GM19455 (cell line): Measurements from ENCODE around the gene NAP1L4.

Experiments
- ATAC-seq: cut with Tn5 transposase; IDR thresholded peaks from one replicate; pipeline ENCODE4 v1.9.1; 2021; ENCODE audit not compliant: unreplicated experiment

The NAP1L4 gene, protein sequence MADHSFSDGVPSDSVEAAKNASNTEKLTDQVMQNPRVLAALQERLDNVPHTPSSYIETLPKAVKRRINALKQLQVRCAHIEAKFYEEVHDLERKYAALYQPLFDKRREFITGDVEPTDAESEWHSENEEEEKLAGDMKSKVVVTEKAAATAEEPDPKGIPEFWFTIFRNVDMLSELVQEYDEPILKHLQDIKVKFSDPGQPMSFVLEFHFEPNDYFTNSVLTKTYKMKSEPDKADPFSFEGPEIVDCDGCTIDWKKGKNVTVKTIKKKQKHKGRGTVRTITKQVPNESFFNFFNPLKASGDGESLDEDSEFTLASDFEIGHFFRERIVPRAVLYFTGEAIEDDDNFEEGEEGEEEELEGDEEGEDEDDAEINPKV

DNA sequence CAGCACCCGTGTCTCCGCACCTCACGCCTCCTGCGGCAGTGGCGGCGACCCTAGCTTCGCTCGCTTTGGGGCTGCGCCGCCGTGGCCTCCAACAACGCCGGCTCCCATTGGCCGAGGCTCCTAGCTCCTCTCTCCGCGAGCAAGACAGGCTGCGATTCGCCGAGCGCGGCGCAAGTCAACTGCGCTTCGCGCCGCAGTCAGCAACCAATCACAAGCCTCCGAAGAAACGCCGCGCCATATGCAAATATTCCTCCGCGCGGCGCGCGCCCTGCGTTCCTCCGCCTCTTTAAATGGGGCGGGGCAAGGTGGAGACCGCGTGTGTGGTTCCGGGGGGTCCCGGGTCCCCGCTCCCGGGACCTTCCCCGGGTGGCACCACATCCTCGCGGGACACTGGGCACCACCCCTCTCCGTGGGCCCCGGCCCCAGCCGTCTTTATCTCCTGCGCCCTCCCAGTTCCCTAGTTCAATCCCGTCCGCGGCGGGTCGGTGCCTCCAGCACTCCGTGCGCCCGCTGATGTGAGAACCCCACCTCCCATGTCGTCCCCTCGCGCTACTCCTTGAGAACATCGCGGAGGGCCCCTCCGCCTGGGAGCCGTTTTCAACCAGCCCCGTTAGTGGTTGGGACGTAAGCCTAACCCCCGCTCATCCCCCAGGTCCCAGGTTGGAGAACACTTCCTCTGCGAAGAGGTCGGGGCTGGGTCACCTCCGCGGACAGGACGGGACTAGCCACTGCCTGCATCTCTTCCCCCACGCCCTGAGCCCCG is at the start of gene NAP1L4:
TSS of gene NAP1L4 (minus strand) at position 96 of the 763 bp plus-strand sequence. CDS start 13,109 bp downstream, outside the sequence.
- peak; percentile 84 for ATAC-seq

DNA sequence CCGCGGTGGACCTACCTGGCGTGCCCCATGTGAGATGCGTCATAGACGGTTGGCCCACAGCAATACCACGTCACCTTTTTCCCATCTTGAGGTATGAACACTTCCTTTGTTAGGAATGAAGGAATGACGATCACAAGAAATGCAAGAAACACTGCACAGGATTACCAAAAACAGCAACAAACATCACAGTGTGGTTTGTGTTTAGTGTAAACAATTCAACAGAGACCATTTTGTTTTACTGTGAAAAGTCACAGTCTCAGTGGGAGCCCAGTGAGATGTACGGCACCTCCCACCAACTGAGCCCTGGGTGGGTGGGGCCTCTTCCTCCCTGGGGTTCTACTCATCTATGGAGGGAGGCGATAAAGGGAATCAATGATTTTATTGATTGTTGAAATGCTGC is 48.8 kb upstream of the NAP1L4 start:
- no peak for ATAC-seq

DNA sequence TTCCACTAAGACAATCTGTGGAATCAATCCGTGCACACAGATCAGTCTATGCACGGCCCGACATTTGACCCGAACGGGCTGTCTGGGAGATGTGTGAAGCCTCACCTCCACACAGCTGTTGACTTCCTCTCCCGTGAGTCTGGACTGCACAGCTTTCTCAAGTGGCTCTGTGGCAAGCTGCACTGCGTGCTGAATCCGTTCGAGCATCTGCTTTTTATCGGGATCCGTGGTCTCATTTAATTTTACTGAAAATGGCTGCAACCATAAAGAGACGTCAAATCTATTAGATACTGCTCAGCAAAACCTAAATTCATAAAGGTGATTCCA is 45.8 kb upstream of the NAP1L4 start:
- ATAC-seq: no peak

DNA sequence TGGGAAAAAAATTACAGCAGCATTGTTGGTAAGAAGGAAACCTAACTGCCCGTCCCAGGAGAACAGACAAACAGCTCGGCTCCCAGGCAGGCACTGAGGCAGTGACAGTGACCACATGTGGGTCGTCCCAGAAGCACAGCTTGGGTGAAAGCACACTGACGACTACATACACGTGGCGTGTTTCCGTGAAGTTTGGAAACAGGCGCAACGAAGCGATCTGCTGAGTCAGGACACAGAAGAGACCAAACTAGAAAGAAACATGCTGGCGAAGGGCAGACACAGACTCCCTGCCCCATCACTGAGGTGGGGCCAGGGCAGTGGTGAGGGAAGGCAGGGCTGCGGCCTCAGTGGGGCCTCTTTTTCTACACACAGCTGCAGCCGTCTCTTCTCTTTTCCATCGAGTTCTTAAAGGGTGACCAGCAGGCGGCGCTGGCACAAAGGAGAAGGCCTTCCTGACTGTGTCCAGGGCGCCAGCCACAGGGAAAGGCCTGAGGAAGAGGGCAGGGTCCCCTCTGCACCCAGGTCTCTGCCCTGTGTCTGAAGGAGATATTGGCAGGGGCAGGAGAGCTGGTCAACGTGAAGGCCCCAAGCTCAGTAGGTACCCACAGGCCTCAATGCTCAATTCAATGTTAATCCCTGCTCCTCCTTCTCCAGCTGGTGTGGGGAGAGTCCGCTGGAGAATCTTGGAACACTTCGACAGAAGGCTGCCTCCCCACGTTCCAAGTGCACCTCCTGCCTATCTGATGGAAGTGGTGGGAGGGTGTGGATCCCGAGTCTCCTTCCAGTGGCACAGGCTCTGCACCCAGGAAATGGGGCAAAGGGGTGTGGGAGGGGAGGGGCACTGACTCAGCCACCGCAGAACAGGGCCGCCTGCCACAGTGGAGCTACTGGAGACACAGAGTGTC is 45.2 kb upstream of the NAP1L4 start:
- ATAC-seq: no peak

DNA sequence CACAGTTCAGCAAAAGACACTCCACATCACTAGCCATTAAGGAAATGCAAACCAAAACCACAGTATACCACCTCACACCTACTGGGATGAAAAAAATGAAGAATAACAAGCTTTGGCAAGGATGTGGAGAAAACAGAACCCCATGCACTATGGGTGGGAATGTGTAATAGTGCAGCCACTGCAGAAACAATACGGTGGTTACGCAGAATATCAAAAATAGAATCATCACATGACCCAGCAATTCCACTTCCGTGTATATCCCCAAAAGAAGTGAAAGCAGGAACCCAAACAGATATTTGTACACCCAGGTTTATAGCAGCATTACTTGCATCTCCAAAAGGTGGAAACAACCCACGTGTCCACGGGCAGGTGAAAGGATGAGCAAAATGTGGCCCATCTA is 44.3 kb upstream of the NAP1L4 start:
- no peak for ATAC-seq

DNA sequence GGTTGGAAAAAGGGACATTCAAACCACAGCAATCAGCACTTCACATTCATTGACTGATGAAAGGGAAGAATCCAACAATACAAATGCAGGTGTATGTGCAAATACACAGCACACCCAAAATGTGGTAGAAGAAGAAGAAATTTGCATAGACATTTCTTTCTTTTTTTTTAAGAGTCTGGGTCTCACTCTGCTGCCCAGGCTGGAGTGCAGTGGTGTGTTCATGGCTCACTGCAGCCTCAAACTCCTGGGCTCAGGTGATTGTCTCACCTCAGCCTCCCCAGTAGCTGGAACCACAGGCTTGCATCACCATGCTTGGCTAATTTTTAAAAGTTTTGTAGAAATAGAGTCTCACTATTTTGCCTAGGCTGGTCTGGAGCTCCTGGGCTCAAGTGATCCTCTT is 43.2 kb upstream of the NAP1L4 start:
- no peak for ATAC-seq

DNA sequence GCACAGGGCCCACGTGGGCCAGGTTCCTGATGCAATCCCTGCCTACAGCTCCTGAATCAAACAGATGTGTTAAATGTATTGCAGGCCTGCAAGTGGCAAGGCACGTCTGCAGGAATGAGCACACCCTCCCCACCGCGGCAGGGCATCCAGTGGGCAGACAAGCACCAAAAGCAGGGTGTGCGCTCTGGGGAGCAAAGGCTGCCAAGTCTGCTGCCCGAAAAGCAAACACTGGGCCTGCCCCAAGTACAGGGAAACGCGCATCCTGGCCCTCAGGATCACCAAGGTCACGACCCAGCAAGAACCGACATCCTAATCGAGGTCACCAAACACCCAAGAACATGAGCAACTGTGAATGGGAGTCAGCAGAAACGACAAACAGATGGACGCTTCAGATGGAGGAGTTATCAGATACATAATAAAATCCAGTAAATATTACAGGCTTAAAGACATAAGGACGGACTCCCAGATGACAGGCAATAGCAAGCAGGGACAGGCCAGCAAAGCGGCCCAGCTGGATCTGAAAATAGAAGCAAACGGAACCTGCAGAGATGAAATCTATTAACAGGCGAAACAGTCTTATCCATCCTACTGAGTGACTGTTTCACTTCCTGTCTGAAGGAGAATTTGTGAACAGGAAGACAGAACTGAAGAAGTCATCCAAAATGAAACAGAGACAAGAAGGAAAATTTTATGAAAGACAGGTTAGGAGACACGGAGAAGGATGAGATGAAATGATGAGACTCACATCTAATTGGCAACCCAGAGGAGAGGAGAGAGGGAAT is 38.4 kb upstream of the NAP1L4 start:
- ATAC-seq: no peak

DNA sequence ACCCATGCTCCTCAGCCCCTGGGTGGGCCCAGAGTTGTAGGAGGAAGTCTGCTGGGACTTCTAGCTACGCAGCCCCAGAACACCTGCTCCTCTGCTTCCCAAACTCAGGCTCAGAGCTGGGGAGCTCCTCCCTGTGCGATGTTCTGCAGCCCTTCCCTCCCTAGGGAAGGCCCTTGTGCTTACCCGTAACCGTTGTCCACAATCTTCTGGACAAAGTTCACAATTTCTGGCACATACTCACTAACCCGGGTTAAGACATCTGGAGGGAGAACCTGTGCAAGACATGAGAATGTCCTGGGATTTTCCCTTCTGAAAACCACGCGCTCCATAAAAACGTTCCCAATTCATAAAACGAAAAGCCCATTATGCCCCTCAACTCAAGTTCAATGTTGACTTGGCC is 36.7 kb upstream of the NAP1L4 start:
- ATAC-seq: no peak

DNA sequence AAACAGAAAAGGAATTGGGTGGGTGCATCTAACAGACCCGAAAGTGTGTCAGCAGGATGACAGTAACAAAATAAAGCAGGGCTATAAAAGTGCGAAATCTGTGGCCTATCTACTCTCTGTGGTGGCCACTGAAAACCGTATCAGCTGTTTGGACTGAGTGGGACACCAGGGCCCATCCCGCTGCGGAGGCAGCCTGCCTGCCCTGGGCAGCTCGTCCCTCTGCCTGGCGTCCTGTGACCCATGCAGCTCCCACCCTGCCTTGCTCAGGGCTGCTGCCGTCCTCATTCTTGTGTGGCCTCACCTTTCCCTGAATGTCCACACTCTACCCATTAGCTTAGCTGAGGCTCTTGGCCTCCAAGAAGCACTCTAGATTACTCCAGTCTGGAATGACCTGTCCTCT is 34.7 kb upstream of the NAP1L4 start:
- no peak for ATAC-seq

DNA sequence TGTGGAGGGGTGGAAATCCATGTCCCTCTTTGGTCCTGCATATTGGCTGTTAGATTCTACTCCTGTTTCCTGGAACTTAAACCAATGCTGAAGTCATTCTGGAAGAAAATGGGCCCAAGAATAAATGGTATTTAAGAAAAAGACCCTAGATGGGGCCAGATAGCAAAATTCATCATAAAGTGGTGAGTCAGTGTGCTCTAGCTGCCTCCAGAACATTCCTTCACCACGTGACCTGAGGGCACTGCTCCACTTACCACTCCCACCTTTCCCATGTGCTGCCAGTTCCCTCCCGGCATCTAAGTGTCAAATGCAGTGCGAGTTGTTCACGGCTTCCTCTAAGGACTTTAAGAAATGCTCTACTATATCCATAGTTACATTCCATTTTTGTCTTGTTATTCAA is 30.9 kb upstream of the NAP1L4 start:
- no peak for ATAC-seq

DNA sequence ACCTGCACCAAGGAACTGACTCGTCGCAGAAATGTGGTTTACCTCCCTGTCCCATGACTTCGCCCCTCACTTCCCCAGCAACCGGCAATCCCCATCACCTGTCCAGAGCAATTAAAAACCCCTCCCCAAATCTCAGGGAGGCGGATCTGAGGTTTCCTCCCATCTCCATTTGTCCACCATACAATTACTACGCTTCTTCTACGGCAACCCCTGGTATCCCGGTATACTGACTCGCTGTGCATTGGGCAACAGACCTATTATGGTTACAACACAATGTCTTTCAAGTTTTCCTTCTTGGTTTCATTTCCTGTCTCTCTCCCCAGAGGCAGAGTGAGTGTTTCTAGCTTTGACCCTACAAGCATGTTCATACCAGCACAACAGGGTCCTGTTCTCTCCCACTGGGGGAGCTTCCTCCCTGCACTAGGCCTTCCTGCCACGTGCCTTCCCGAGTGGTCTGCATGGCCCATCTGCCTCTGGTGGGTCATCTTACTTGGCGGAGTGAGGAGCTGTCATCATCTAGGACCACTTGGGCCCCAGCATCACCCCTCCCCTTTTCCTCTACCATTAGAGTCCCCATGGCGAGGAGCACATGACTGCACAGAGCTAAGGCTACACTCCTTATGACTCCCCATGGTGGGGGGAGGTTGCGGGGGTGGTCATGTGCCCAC is 30.3 kb upstream of the NAP1L4 start:
- peak; percentile 66 for ATAC-seq

DNA sequence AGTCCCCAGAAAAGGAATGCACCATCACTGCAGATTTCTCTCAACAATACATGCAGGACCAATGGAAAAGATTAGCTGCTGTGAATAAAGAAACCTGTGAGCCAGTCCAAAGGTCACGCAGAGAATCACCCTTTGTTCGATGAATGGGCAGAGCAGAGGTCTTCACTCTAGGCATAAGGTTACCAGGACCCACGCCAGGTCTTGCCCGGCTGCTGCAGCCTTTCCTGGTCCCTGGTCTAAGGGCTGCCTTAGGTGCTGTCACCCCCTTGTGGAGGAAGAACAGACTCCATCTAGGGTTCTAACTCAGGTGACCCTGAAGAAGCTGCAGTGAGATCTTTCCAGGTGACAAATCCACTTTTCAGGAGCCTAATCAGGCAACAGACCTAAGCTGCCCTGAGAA is 29.0 kb upstream of the NAP1L4 start:
- ATAC-seq: no peak

DNA sequence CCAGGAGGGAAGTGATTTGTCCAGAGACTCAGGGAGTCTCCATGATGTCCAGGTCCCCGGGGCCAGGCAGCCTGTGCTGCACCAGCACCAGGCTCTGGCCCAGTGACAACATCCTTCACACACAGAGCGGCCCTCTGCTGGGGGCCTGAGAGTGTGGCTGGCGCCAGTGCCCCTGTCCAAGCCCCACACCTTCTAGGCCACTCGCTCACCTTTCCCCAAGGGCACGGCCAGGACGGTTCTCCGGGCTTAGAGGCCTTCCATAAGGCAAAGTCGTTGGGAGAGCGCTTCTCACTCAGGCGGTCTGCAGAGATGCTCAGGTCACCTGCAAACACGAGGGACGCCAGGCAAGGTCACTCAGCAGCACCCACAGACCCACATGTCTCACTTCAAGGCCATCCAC is 27.9 kb upstream of the NAP1L4 start:
- no peak for ATAC-seq

DNA sequence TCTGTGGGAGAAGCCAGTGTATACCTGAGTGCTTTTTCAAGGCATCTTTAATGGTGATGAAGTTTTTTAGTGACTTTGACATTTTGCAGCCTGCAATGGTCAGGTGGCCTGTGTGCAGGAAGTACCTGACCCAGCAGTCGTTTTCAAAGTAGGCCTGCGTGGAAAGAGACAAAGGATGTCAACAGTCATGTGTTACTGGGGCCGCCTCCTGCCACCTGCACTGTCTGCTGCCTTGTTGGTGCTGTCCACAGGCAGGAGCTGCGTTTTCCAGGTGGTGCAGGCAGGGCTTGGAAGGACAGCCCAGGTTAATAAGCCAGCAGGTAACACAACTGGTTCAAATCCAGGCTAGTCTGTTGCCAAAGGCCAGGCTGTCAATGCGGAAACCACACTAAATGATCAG is 26.5 kb upstream of the NAP1L4 start:
- no peak for ATAC-seq

DNA sequence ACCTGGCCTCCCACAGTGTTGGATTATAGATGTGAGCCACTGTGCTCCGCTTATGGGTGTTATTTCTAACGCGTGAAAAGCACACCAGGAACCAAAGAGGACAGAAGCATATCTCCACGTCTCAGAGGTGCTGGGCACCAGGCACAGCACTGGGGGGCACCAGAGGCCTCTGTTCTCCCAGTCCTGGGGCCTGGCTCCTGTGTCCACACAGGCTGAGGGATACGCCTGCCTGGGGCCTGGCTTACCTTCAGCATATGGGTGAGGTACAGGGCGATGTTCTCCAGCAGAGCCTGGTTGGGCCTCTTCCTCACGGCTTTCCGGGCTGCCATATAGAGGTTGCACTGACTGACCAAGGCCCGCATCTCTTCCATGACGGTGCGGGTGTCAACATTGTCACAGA is 24.7 kb upstream of the NAP1L4 start:
- no peak for ATAC-seq

DNA sequence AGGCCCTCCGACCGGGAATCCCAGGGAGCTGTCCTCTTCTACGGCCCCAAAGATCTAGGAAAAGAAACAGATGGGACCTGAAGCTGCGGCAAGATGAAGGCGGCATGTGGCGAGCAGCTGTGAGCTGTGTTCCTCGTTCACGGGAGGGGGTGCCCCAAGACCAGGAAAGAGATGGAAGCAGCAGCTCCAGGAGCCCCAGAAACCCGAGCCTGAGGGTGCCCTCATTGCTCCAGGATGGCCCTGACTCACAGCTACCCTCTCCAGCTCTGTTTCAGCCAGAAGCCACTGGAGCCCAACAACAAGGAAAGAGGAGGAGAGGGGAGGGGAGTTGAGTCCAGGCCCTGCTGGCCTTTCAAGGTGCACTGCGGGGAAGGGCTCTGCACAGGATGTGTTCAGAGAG is 23.7 kb upstream of the NAP1L4 start:
- no peak for ATAC-seq

DNA sequence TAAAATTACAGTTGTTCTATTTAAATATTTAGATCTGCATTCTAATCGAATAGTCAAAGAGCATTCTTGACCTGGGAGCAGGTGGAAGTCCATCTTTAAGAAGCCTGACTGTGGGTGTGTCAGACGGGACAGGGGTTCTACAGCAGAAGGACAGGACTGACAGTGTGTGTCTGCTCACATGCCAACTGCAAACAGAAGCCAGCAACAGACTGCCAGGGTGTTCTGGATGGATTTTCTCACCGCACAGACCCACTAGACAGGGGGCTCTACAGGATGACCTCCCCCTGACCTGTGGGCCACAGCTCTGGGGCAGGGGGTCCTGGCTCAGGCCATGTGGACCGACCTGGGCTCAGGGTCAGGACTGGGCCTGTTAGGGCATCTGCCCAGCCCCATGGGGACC is 22.8 kb upstream of the NAP1L4 start:
- ATAC-seq: no peak

DNA sequence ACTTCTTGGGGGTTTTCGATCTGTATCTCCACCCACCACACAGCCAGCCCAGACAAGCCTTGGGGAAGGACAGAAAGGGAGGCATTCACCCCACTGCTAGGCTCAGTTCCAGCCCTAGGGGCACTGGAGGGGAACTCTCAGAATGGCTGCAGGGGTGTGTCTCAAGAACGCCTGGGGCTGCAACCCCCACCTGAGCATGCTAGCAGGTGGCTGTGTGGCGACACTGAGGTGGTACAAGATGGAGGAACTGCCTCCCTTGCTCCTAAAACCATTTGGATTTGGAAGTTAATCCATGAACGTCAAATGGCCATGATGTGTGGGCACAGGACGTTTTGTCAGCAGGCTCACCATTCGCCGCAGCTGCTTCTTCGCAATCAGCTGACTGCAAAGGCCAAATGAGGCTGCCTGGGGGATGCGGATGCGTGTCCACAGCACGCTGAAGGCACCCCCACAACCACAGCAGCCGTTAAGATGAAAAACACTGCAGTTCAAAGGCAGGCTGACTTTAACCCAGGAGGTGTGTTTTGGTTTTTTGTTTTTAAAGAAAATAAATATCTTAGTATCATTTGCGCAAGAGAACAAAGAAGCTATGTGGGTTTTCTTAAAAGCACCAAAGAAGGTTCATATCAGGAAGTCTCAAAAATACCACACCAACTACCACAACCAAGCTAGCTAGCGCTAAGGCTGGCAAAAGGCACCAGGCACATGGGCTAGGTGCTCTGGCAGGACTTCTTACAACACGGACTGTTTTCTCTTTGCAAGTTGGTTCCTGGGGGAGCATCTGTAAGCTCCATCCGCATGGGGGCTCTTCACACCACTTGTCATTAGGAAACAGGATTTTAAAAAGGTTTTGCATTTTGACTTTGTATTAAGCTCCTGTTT is 22.2 kb upstream of the NAP1L4 start:
- ATAC-seq: no peak
